H9 (cell line): ENCODE measurements around the gene TOR4A. TPM values are rescaled to one million over a fixed set of nuclear protein-coding genes. Genes with fewer than 3 reads are reported as not detected.
A peak's percentile ranks its signal among the peaks of the same experiment; 100 is the strongest.

ENCODE experiments used
- DNase-seq: peaks from one replicate; pipeline ENCODE4 v3.0.0-alpha.2; 2017
- H2AFZ ChIP-seq: one replicate; pipeline ENCODE4 v1.6.1; 2013; ENCODE audit warnings: mild to moderate bottlenecking, low read length, control low read depth, moderate library complexity
- H2AK5ac ChIP-seq: 2 replicates; pipeline ENCODE4 v1.6.1; 2013; ENCODE audit warnings: low read length, control low read depth, mixed read lengths; ENCODE audit not compliant: insufficient read length
- H2BK120ac ChIP-seq: one replicate; pipeline ENCODE4 v1.6.1; 2013; ENCODE audit warnings: low read depth, mild to moderate bottlenecking, low read length, control low read depth, inconsistent platforms; ENCODE audit not compliant: poor library complexity, severe bottlenecking
- H2BK12ac ChIP-seq: 2 replicates; pipeline ENCODE4 v1.6.1; 2013; ENCODE audit warnings: low read length, control low read depth, mixed read lengths, low read depth; ENCODE audit not compliant: insufficient read length
- H2BK15ac ChIP-seq: 2 replicates; pipeline ENCODE4 v1.6.1; 2013; ENCODE audit warnings: low read depth, low read length, control low read depth
- H2BK20ac ChIP-seq: one replicate; pipeline ENCODE4 v1.6.1; 2013; ENCODE audit warnings: low read depth, mild to moderate bottlenecking, low read length, control low read depth, inconsistent platforms; ENCODE audit not compliant: poor library complexity, severe bottlenecking
- H2BK5ac ChIP-seq: 2 replicates; pipeline ENCODE4 v1.6.1; 2013; ENCODE audit warnings: low read length, control low read depth, mixed read lengths; ENCODE audit not compliant: insufficient read length
- H3K14ac ChIP-seq: 2 replicates; pipeline ENCODE4 v1.6.1; 2013; ENCODE audit warnings: low read length, control low read depth; ENCODE audit not compliant: insufficient read depth
- H3K18ac ChIP-seq: 2 replicates; pipeline ENCODE4 v1.6.1; 2013; ENCODE audit warnings: low read depth, mild to moderate bottlenecking, mixed read lengths, low read length, control low read depth; ENCODE audit not compliant: insufficient read length
- H3K23ac ChIP-seq: 2 replicates; pipeline ENCODE4 v1.6.1; 2013; ENCODE audit warnings: low read length, control low read depth, mixed read lengths, low read depth; ENCODE audit not compliant: insufficient read length
- H3K23me2 ChIP-seq: 2 replicates; pipeline ENCODE4 v1.6.1; 2013; ENCODE audit warnings: low read depth, mild to moderate bottlenecking, mixed read lengths, low read length, control low read depth; ENCODE audit not compliant: insufficient read length, poor library complexity, severe bottlenecking
- H3K27ac ChIP-seq: 2 replicates; pipeline ENCODE4 v1.5.1; 2013; ENCODE audit warnings: low read length, control low read depth, mixed read lengths, low read depth; ENCODE audit not compliant: insufficient read length
- H3K27me3 ChIP-seq: 2 replicates; pipeline ENCODE4 v1.6.1; 2013; ENCODE audit warnings: low read length, control low read depth, inconsistent platforms; ENCODE audit not compliant: insufficient read depth
- H3K4ac ChIP-seq: 2 replicates; pipeline ENCODE4 v1.6.1; 2013; ENCODE audit warnings: low read depth, mild to moderate bottlenecking, control low read depth, inconsistent platforms, low read length, moderate library complexity
- H3K4me1 ChIP-seq: 2 replicates; pipeline ENCODE4 v1.6.1; 2013; ENCODE audit warnings: low read length, control low read depth, inconsistent platforms; ENCODE audit not compliant: insufficient read depth
- H3K4me2 ChIP-seq: 2 replicates; pipeline ENCODE4 v1.6.1; 2013; ENCODE audit warnings: low read length, control low read depth, mixed read lengths; ENCODE audit not compliant: insufficient read length, insufficient read depth
- H3K56ac ChIP-seq: 2 replicates; pipeline ENCODE4 v1.6.1; 2013; ENCODE audit warnings: low read depth, mild to moderate bottlenecking, mixed read lengths, low read length, control low read depth; ENCODE audit not compliant: insufficient read length
- H3K79me1 ChIP-seq: 2 replicates; pipeline ENCODE4 v1.6.1; 2013; ENCODE audit warnings: low read depth, mild to moderate bottlenecking, moderate library complexity, low read length, control low read depth, inconsistent platforms; ENCODE audit not compliant: insufficient read depth, poor library complexity, severe bottlenecking
- H3K79me2 ChIP-seq: 2 replicates; pipeline ENCODE4 v1.6.1; 2013; ENCODE audit warnings: low read length, control low read depth, inconsistent platforms; ENCODE audit not compliant: insufficient read depth
- H3K9ac ChIP-seq: 2 replicates; pipeline ENCODE4 v1.6.1; 2013; ENCODE audit warnings: low read length, control low read depth, mixed read lengths; ENCODE audit not compliant: insufficient read length; ENCODE audit errors: extremely low read depth
- H3K9me3 ChIP-seq: one replicate; pipeline ENCODE4 v1.6.1; 2013; ENCODE audit warnings: low read depth, low read length, inconsistent platforms; ENCODE audit not compliant: control insufficient read depth
- H3T11ph ChIP-seq: one replicate; pipeline ENCODE4 v1.6.1; 2013; ENCODE audit warnings: mild to moderate bottlenecking, low read length, control low read depth, inconsistent platforms
- H4K20me1 ChIP-seq: one replicate; pipeline ENCODE4 v1.6.1; 2013; ENCODE audit not compliant: control insufficient read depth, insufficient read length, insufficient read depth
- H4K5ac ChIP-seq: 2 replicates; pipeline ENCODE4 v1.6.1; 2013; ENCODE audit warnings: low read depth, mild to moderate bottlenecking, mixed read lengths, low read length, control low read depth; ENCODE audit not compliant: insufficient read length
- H4K8ac ChIP-seq: replicated peaks from 2 replicates; pipeline ENCODE4 v1.6.1; 2013; ENCODE audit warnings: low read length, control low read depth, mixed read lengths, low read depth; ENCODE audit not compliant: insufficient read length
- H4K91ac ChIP-seq: 2 replicates; pipeline ENCODE4 v1.6.1; 2013; ENCODE audit warnings: low read depth, mild to moderate bottlenecking, moderate library complexity, mixed read lengths, low read length, control low read depth; ENCODE audit not compliant: insufficient read length
- H3K27ac Mint-ChIP-seq, 3 experiments: 2 replicates in 2 of 3; 3 replicates in 1 of 3; pipeline ENCODE4 v1.8.0; 2020 to 2021; ENCODE audit warnings: mixed read lengths in 3 of 3, mild to moderate bottlenecking in 1 of 3, moderate library complexity in 1 of 3
- H3K27me3 Mint-ChIP-seq: 2 replicates; pipeline ENCODE4 v1.8.0; 2021; ENCODE audit warnings: low read depth, mild to moderate bottlenecking, moderate library complexity, mixed read lengths
- H3K36me3 Mint-ChIP-seq, 3 experiments: 2 replicates in 2 of 3; 3 replicates in 1 of 3; pipeline ENCODE4 v1.8.0; 2020 to 2021; ENCODE audit warnings: low read depth in 3 of 3, mixed read lengths in 3 of 3; ENCODE audit not compliant: insufficient read depth in 1 of 3
- H3K4me1 Mint-ChIP-seq, 2 experiments: 2 replicates each; pipeline ENCODE4 v1.8.0; 2020; ENCODE audit warnings: mixed read lengths in 2 of 2
- H3K4me3 Mint-ChIP-seq, 2 experiments: 2 replicates in 1 of 2; 3 replicates in 1 of 2; pipeline ENCODE4 v1.8.0; 2020 to 2021; ENCODE audit warnings: mild to moderate bottlenecking in 2 of 2, mixed read lengths in 2 of 2, moderate library complexity in 1 of 2
- H3K9me3 Mint-ChIP-seq, 2 experiments: 2 replicates in 1 of 2; 3 replicates in 1 of 2; pipeline ENCODE4 v1.8.0; 2020; ENCODE audit warnings: mild to moderate bottlenecking in 2 of 2, mixed read lengths in 2 of 2, moderate library complexity in 1 of 2
- CTCF ChIP-seq: fragments of 200-600 bp; sonication (generic); conservative IDR thresholded peaks from 3 replicates; pipeline ENCODE4 v1.8.0; 2021; ENCODE audit warnings: antibody characterized with exemption, mild to moderate bottlenecking
- WGBS: extraction: QIAGEN DNeasy Blood & Tissue Kit; methylation state at CpG from one replicate; pipeline ENCODE4 v1.1.7; 2013; ENCODE audit warnings: missing lambda C conversion rate, low lambda C conversion rate, mixed read lengths; ENCODE audit not compliant: insufficient read length; ENCODE audit errors: extremely low coverage; 5-methylcytosine and 5-hydroxymethylcytosine counted together
- total RNA-seq: library from RNA; stranded (reverse); gene quantifications from 2 replicates; pipeline ENCODE4 v1.2.1, GENCODE V29; 2021

TOR4A gene
- total RNA-seq, 1 experiment from 2014 or later = 6.2 TPM

GRCh38 chr9:137300567-137301080 lies 23.1 kb downstream of the TOR4A start:
- Histone ChIP-seq H3K56ac (no peak overlapping the region), H3K23ac (no peak overlapping the region), H2BK20ac (no peak overlapping the region), H2BK12ac (no peak overlapping the region), H3K18ac (no peak overlapping the region), H3K9me3 (no peaks in the 10 kb centered on the region), H3K79me1 (no peaks in the 10 kb centered on the region), H2AFZ (no peak overlapping the region), H3K27ac (no peak overlapping the region), H3K9ac (no peak overlapping the region), H3K4ac (no peak overlapping the region), H4K8ac (no peak overlapping the region), H4K91ac (no peak overlapping the region), H4K20me1 (no peaks in the 10 kb centered on the region), H2AK5ac (no peak overlapping the region), H3K23me2 (peaks cover 7% of the 10 kb centered on the region), H2BK5ac (no peak overlapping the region), H3K4me1 (peaks cover 5% of the 10 kb centered on the region; the same call in 1 of the 2 replicates), H2BK120ac (no peak overlapping the region), H3K4me2 (peak overlapping the region; percentile 31), H2BK15ac (no peak overlapping the region), H3K14ac (no peak overlapping the region), H3K79me2 (no peaks in the 10 kb centered on the region), H4K5ac (no peak overlapping the region), H3K27me3 (peaks cover 5% of the 10 kb centered on the region; the same call in 1 of the 2 replicates), H3T11ph (no peak overlapping the region)
- H3K4me3 Mint-ChIP-seq = peak overlapping the region; percentile 80 to 99
- no CpG with 5 or more reads among the region's 25 CpGs for WGBS
- H3K36me3 Mint-ChIP-seq = peaks cover 0 to 2% (median 0%) of the 10 kb centered on the region in 3 experiments; a peak in 3 of 7 replicates
- H3K27ac Mint-ChIP-seq = peak overlapping the region; percentile 57 to 96 (median 93); a peak in 5 of 7 replicates
- TF ChIP-seq CTCF = no peak
- H3K27me3 Mint-ChIP-seq = peaks cover 43% of the 10 kb centered on the region
- H3K9me3 Mint-ChIP-seq = peaks cover 0 to 2% of the 10 kb centered on the region in 2 experiments; a peak in 3 of 5 replicates
- DNase-seq = peak; percentile 68
- H3K4me1 Mint-ChIP-seq = peaks cover 36 to 53% of the 10 kb centered on the region in 2 experiments
